Activated effector memory CD4-positive, alpha-beta T cell treated with Interleukin-2 at 50 U/mL for 16 hours (primary cell): ENCODE data around the gene RTP1.

ENCODE experiments used
- DNase-seq: peaks from one replicate; pipeline ENCODE4 v3.0.0-alpha.2; 2020

The RTP1 gene

GRCh38 chr3:187243933-187244524, 46.7 kb downstream of the RTP1 start:
- no peak for DNase-seq

GRCh38 chr3:187247398-187247797, 50.1 kb downstream of the RTP1 start:
- DNase-seq = no peak
